T-helper 2 cell treated with Interferon-gamma antibody and Interleukin-4, amounts not matched to agents 5 μg/mL and 100 μg/mL, for 36 hours (primary cell): ENCODE data around the gene C17orf100.
A peak's percentile ranks its signal among the peaks of the same experiment; 100 is the strongest.

Source experiments
- DNase-seq: peaks from one replicate; pipeline ENCODE4 v3.0.0; 2021; ENCODE audit warnings: low spot score
- H3K27ac Mint-ChIP-seq: one replicate; pipeline ENCODE4 v1.8.0; 2021; ENCODE audit warnings: mild to moderate bottlenecking, mixed read lengths
- H3K27me3 Mint-ChIP-seq: one replicate; pipeline ENCODE4 v1.8.0; 2021; ENCODE audit warnings: low read depth, mixed read lengths
- H3K36me3 Mint-ChIP-seq: one replicate; pipeline ENCODE4 v1.8.0; 2021; ENCODE audit warnings: low read depth, mixed read lengths
- H3K4me1 Mint-ChIP-seq: one replicate; pipeline ENCODE4 v1.8.0; 2021; ENCODE audit warnings: low read depth, mixed read lengths
- H3K4me3 Mint-ChIP-seq: one replicate; pipeline ENCODE4 v1.8.0; 2022; ENCODE audit warnings: mild to moderate bottlenecking, moderate library complexity, mixed read lengths
- H3K9me3 Mint-ChIP-seq: one replicate; pipeline ENCODE4 v1.8.0; 2021; ENCODE audit warnings: mixed read lengths

Gene C17orf100

DNA sequence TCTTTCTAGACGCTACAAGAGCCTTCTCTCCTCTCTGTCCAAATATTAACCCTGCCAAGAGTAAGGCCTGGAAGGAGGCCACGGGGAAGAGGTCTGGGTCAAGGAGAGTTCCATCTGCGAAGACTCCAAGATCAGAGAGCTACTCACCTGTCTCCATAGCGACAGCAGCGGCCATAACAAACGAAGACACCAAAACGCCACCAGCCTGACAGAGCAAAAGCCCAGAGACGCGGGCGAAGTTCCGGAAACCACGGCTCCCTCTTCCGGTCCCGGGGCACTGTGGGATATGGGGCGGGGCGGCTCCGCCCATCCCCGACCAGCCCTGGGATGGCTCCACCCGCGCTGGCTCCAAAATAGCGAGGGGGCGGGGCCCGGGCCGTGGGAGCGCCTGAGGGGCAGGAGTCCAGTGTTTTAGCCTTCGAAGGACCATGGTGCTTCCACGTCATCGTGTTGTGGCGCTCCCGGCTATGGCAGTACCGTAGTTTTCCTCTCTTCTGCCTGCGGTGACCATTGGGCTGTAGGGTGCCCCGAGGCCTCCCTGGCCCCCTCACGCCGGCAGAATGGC is at the start of gene C17orf100, which contains the start of gene MED31:
C17orf100 (plus strand) TSS at position 409 of the 565 bp plus-strand sequence; CDS start at position 561, 152 bp downstream.
MED31 (minus strand) TSS at position 252 of the 565 bp plus-strand sequence; CDS start at position 175, 77 bp downstream.
- peaks cover 19% of the 10 kb centered on the region for H3K36me3 Mint-ChIP-seq
- H3K4me1 Mint-ChIP-seq: peaks cover 55% of the 10 kb centered on the region
- peak; percentile 95 for DNase-seq
- H3K27me3 Mint-ChIP-seq: peaks cover 28% of the 10 kb centered on the region
- H3K27ac Mint-ChIP-seq: peak within 1 kb of the TSS; percentile 100
- peak within 1 kb of the TSS; percentile 99 for H3K4me3 Mint-ChIP-seq
- H3K9me3 Mint-ChIP-seq: no peaks in the 10 kb centered on the region

DNA sequence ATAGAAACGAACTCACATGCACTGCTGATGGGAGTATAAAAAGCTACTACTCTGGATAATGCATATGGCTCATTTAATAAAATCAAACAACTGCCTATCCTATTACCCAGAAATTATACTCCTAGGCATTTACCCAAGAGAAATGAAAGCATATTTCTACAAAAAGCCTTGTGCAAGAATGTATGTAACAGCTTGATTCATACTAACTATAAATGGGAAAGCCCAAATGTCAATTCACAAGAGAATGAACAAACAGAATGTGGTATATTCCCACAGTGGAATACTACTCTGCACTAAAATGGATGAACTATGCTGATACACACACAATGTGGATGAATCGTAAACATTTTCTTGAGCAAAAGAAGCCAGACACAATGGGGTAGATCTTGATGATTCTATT is 49.4 kb upstream of the C17orf100 start:
- no peaks in the 10 kb centered on the region for H3K9me3 Mint-ChIP-seq
- no peaks in the 10 kb centered on the region for H3K27me3 Mint-ChIP-seq
- no peak for DNase-seq
- H3K4me3 Mint-ChIP-seq: no peak overlapping the region
- H3K36me3 Mint-ChIP-seq: peaks cover 32% of the 10 kb centered on the region
- H3K4me1 Mint-ChIP-seq: peaks cover 7% of the 10 kb centered on the region
- no peak overlapping the region for H3K27ac Mint-ChIP-seq

DNA sequence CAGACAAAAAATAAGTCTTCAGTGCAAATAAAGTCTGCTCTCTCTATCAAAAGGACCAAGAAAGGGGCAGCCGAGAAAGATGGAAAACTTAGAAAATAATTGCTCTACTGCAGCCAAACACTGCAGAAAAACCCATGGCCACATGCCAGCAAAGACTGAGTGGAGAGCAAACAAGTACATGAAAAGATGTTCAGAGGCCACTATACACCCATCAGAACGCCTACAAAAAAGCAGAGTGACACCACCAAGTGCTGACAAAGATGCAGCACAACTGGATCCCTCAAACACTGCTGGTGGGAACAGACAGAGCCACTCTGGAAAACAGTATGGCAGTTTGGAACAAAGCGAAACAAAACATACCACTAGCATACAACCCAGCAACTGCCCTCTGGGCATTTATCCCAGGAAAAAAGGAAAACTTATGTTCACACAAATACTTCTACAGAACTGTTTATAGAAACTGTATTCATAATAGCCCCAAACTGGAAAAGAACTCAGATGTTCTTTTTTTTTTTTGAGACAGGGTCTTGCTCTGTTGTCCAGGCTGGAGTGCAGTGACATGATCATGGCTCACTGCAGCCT is 47.7 kb upstream of the C17orf100 start:
- Mint-ChIP-seq H3K36me3 (peaks cover 31% of the 10 kb centered on the region), H3K4me3 (no peak overlapping the region), H3K4me1 (peaks cover 7% of the 10 kb centered on the region), H3K27ac (no peak overlapping the region), H3K27me3 (no peaks in the 10 kb centered on the region), H3K9me3 (no peaks in the 10 kb centered on the region)
- DNase-seq: no peak

DNA sequence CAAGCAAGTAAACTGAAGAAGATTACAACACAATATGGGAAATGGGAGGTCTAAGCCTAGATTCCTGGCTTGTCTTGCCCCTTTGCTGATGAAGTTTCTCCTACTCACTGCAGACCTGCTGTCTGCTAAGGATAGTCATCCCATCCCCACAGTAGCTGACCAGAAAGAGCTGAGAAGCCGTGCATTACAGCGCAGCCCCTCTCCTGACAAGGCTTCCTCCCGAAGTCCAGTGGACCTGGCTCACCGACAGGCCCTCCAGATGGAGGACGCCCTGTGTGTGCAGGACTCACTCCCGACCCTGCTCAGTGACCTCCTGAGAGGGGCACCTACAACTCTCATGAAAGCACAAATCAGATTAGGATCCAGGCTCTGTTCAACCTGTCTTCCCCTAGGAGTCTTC is 46.4 kb upstream of the C17orf100 start:
- no peak overlapping the region for H3K4me3 Mint-ChIP-seq
- H3K27ac Mint-ChIP-seq: no peak overlapping the region
- H3K36me3 Mint-ChIP-seq: peaks cover 35% of the 10 kb centered on the region
- H3K27me3 Mint-ChIP-seq: no peaks in the 10 kb centered on the region
- DNase-seq: no peak
- H3K9me3 Mint-ChIP-seq: no peaks in the 10 kb centered on the region
- H3K4me1 Mint-ChIP-seq: peaks cover 7% of the 10 kb centered on the region

DNA sequence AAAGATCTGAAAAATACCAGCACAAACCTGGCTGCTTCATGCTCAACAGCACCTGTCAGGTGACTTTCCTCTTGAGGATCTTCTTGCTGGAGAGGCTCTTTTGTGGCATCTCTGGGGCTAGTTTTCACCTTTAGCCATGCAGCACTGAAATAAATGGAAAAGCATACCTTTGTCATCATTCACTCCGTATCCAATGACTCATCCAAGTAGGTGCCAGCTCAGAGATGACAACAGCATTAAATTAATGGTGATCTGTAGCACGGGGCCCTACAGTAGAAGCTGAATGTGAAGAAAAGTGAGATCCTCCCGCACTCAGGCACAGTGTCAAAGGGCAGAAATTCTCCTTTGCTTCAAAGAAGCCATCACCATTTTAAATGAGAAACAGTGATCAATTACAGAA is 43.2 kb upstream of the C17orf100 start:
- DNase-seq: no peak
- Mint-ChIP-seq H3K27me3 (no peaks in the 10 kb centered on the region), H3K4me1 (peaks cover 4% of the 10 kb centered on the region), H3K4me3 (no peak overlapping the region), H3K36me3 (peaks cover 30% of the 10 kb centered on the region), H3K27ac (no peak overlapping the region), H3K9me3 (no peaks in the 10 kb centered on the region)

DNA sequence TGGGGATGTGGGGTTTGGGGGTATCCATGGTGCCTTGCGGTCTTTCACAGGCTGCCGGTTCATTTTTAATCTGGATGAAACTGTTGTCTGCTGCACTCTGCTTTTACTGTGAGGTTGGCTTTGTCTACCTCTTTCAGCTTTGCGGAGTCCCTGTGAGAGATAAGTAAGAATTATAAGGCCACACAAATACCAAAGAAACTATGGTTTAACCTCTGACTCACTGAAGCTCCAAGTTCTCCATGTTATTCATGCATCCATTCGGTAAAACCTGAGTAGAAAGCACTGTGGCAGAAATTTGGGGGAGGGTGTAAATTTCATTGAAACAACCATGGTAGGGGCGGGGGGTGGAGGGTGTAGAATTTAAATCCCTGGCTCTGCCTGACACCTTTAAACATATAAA is 41.6 kb upstream of the C17orf100 start:
- no peak for DNase-seq
- peaks cover 2% of the 10 kb centered on the region for H3K4me1 Mint-ChIP-seq
- H3K27me3 Mint-ChIP-seq: no peaks in the 10 kb centered on the region
- no peaks in the 10 kb centered on the region for H3K9me3 Mint-ChIP-seq
- H3K4me3 Mint-ChIP-seq: no peak overlapping the region
- no peak overlapping the region for H3K27ac Mint-ChIP-seq
- peaks cover 30% of the 10 kb centered on the region for H3K36me3 Mint-ChIP-seq

DNA sequence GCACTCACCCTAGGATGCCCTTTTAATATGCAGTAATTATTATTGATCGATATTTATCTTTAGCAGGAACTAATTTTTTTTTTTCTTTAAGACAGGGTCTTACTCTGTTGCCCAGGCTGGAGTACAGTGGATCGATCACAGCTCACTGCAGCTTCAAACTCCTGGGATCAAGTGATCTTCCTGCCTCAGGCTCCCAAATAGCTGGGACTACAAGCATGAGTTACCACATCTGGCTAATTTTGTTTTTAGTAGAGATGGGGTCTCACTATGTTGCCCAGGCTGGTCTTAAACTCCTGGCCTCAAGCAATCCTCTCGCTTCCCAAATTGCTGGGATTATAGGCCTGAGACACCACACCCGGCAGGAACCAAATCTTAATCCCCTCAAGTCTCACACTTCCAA is 40.3 kb upstream of the C17orf100 start:
- H3K27me3 Mint-ChIP-seq: no peaks in the 10 kb centered on the region
- H3K27ac Mint-ChIP-seq: no peak overlapping the region
- no peak overlapping the region for H3K4me3 Mint-ChIP-seq
- H3K36me3 Mint-ChIP-seq: peaks cover 18% of the 10 kb centered on the region
- no peaks in the 10 kb centered on the region for H3K9me3 Mint-ChIP-seq
- no peak for DNase-seq
- peaks cover 2% of the 10 kb centered on the region for H3K4me1 Mint-ChIP-seq

DNA sequence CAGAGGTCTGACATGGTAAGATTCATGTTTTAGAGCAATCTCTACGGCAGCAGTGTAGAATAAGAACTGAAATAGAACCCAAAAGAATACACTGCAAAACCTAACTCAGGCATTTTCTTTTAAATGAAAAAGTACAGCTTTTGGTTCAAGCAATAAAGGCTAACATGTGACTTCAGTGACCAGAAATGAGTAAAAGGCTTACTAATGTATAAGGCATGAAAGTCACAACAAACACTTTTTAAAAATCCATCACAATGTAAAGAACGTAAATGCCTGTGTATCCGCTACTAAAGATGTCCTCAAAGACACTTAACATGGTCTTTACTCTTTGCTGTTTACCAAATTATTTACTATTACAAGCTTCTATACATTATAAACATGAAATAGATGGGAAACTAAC is 27.6 kb upstream of the C17orf100 start:
- H3K36me3 Mint-ChIP-seq: peaks cover 18% of the 10 kb centered on the region
- no peaks in the 10 kb centered on the region for H3K4me1 Mint-ChIP-seq
- H3K27me3 Mint-ChIP-seq: no peaks in the 10 kb centered on the region
- no peak for DNase-seq
- H3K9me3 Mint-ChIP-seq: no peaks in the 10 kb centered on the region
- no peak overlapping the region for H3K27ac Mint-ChIP-seq
- H3K4me3 Mint-ChIP-seq: no peak overlapping the region

DNA sequence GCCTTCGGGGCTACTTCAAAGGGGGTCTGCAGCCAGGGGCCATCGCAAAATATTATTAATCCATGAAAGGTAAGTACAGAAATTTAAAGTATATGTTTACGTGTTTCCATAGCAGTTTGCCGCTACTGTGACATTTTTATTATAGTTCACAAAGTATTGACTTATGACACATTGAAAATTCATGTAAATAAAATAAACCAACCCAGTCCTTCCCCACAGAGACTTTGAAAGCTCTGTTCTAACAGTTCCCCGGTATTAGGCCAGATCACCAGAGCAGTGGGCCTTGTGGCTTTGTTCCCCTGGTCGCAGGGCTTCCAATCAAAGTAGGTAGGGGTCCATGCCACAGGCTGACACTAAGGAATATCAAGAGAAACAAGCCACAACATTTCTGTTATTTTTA is 24.9 kb upstream of the C17orf100 start:
- H3K9me3 Mint-ChIP-seq: no peaks in the 10 kb centered on the region
- no peak overlapping the region for H3K4me3 Mint-ChIP-seq
- peaks cover 23% of the 10 kb centered on the region for H3K36me3 Mint-ChIP-seq
- H3K4me1 Mint-ChIP-seq: peaks cover 3% of the 10 kb centered on the region
- no peak for DNase-seq
- no peak overlapping the region for H3K27ac Mint-ChIP-seq
- H3K27me3 Mint-ChIP-seq: no peaks in the 10 kb centered on the region

DNA sequence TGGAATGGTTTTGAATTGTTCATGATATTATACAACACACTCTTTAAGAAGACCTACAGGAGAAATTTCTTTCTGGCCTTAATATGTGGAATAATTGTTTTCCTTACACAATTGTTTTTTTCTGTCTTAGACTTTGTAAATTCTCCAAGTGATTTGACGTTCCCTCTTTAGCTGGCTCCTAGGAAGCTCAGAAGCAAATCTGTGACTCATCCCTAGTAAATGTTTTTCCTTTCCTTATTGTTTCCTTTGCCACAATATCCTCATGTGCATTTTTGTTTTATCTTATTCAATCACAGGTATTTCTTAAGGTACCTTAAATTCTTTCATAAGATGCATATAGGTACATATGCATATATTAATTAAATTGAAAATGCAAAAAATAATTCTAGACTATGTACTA is 24.5 kb upstream of the C17orf100 start:
- no peak for DNase-seq
- Mint-ChIP-seq H3K4me3 (no peak overlapping the region), H3K36me3 (peaks cover 23% of the 10 kb centered on the region), H3K4me1 (peaks cover 3% of the 10 kb centered on the region), H3K27ac (no peak overlapping the region), H3K9me3 (no peaks in the 10 kb centered on the region), H3K27me3 (no peaks in the 10 kb centered on the region)

DNA sequence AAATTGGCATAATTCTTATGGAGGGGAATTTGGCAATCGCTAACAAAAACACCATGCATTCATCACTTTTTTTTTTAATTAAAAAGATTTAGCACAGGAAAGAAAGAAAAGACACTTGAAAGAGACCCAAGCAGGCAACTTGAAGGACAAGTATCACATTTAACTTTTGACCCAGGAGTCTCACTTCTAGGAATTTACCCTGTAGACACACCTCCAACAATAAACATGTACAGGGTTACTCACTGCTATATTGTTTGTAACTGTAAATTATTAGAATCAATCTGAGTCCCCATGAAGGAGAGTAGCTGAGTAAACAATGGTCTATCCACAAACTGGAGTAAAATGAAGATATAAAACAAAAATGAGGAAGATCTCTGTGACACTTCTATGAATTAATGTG is 21.2 kb upstream of the C17orf100 start:
- Mint-ChIP-seq H3K27ac (no peak overlapping the region), H3K4me3 (no peak overlapping the region), H3K9me3 (no peaks in the 10 kb centered on the region), H3K4me1 (peaks cover 3% of the 10 kb centered on the region), H3K36me3 (peaks cover 36% of the 10 kb centered on the region), H3K27me3 (no peaks in the 10 kb centered on the region)
- DNase-seq: no peak

DNA sequence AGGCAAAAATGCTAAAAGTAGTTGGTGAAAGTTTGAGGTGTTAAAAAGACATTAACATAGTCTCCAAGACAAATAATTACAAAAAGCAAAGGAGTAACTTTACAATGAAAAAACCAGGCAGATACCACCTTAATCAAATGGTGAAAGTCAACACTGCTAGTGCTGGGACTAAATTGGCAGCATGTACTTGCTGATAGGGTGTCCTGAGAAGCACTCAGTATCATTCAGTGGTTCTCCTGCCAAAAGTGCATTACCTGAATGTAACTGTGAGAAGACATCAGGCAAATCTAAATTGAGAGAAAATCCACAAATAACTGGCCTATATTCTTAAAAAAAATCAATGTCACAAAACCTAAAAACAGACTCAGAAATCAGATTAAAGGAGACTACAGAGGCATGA is 19.0 kb upstream of the C17orf100 start:
- no peak for DNase-seq
- no peaks in the 10 kb centered on the region for H3K27me3 Mint-ChIP-seq
- H3K9me3 Mint-ChIP-seq: no peaks in the 10 kb centered on the region
- no peak overlapping the region for H3K27ac Mint-ChIP-seq
- peaks cover 3% of the 10 kb centered on the region for H3K4me1 Mint-ChIP-seq
- no peak overlapping the region for H3K4me3 Mint-ChIP-seq
- H3K36me3 Mint-ChIP-seq: peaks cover 35% of the 10 kb centered on the region

DNA sequence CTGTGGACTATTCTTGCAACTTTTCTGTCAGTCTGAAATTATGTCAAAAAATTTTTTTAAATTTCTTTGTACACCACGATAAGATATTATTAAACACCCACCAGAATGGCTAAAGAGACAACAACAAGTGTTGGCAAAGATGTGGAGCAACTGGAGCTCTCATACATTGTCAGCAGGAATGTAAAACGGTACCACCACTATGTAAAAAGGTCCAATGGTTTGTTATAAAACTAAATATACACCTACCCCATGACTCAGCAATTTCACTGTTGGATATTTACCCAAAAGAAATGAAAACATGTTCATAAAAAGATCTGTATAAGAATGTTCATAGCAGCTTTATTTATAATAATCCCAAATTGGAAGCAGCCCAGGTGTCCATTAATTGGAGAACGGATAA is 18.3 kb upstream of the C17orf100 start:
- H3K36me3 Mint-ChIP-seq: peaks cover 29% of the 10 kb centered on the region
- H3K4me3 Mint-ChIP-seq: no peak overlapping the region
- DNase-seq: no peak
- H3K4me1 Mint-ChIP-seq: peaks cover 6% of the 10 kb centered on the region
- no peak overlapping the region for H3K27ac Mint-ChIP-seq
- no peaks in the 10 kb centered on the region for H3K27me3 Mint-ChIP-seq
- no peaks in the 10 kb centered on the region for H3K9me3 Mint-ChIP-seq

DNA sequence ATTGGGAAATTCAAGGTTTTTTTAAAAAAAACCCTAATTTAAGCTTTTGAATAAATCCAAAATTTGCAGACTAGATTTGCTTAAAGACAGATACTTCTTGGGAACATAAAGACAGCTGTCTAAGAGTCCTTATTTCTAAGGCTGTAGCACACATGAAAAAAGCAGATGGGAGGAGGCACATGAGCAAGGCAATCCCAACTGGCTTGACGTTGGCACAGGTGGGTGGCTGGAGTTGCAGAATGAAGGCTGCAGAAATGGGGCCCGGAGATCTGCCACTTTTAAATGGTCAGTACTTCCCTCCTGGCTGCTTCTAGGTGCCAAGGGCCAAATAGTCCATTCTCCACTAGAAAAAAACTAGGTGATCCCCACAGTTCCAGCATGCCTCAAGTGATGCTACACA is 15.5 kb upstream of the C17orf100 start:
- H3K4me3 Mint-ChIP-seq: no peak overlapping the region
- peaks cover 16% of the 10 kb centered on the region for H3K4me1 Mint-ChIP-seq
- H3K27ac Mint-ChIP-seq: no peak overlapping the region
- peaks cover 24% of the 10 kb centered on the region for H3K36me3 Mint-ChIP-seq
- H3K9me3 Mint-ChIP-seq: no peaks in the 10 kb centered on the region
- no peaks in the 10 kb centered on the region for H3K27me3 Mint-ChIP-seq
- DNase-seq: no peak
